ENCODE measurements around the gene GJB5.

DNA sequence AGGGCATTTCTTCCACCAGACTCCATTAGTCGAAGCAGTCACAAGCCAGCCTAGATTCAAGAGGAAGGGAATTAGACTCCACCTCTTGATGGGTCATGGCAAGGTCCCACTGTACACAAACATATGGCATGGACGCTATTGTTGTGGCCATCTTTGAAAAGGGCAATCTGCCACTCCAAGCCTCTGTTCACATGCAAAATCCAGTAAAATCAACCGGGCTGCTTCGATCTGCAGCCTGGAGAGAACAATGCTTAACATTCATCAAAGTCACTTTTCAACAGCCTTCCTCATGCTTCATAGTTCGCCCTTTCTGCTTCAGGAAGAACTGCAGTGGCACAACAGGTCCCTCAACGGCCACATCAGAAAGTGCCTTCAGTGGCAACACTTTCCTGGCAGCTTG is 28.0 kb upstream of the GJB5 start:
- TF ChIP-seq, protein P1, sequence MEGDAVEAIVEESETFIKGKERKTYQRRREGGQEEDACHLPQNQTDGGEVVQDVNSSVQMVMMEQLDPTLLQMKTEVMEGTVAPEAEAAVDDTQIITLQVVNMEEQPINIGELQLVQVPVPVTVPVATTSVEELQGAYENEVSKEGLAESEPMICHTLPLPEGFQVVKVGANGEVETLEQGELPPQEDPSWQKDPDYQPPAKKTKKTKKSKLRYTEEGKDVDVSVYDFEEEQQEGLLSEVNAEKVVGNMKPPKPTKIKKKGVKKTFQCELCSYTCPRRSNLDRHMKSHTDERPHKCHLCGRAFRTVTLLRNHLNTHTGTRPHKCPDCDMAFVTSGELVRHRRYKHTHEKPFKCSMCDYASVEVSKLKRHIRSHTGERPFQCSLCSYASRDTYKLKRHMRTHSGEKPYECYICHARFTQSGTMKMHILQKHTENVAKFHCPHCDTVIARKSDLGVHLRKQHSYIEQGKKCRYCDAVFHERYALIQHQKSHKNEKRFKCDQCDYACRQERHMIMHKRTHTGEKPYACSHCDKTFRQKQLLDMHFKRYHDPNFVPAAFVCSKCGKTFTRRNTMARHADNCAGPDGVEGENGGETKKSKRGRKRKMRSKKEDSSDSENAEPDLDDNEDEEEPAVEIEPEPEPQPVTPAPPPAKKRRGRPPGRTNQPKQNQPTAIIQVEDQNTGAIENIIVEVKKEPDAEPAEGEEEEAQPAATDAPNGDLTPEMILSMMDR (conservative IDR thresholded peaks at IDR 0.05; ENCODE audit: low read length) = no peak
- no peak for TF ChIP-seq EZH2phosphoT487 (IDR thresholded peaks at IDR 0.05; ENCODE audit: borderline replicate concordance)
